ENCODE data around the gene FAM217A.
"Not testable (repeated sequence)": the region's sequence is repeated elsewhere in the genome, so short reads cannot be mapped to it uniquely, and the experiment has no call there.

Gene FAM217A

GRCh38 chr6:4078691-4079471 lies at the start of gene FAM217A:
FAM217A (minus strand) TSS chr6:4079137; CDS start chr6:4077414, 1,723 bp downstream.
- no peak for DNase-seq (ENCODE audit: low read depth)

GRCh38 chr6:4128072-4128471 lies 49.1 kb upstream of the FAM217A start:
- DNase-seq (ENCODE audit: low read depth), result peak; percentile 21

GRCh38 chr6:4125933-4126864 lies 47.3 kb upstream of the FAM217A start:
- peak; percentile 94 for DNase-seq (ENCODE audit: low read depth)

- no peak for DNase-seq (ENCODE audit: low read depth)
Observed at GRCh38 chr6:4125500-4125899, 46.6 kb upstream of the FAM217A start.

GRCh38 chr6:4124351-4124750 lies 45.4 kb upstream of the FAM217A start:
- DNase-seq (ENCODE audit: low read depth), result no peak

GRCh38 chr6:4115741-4116140 lies 36.8 kb upstream of the FAM217A start:
- no peak for DNase-seq (ENCODE audit: low read depth)

- DNase-seq (ENCODE audit: low read depth), result no peak
Observed at GRCh38 chr6:4114123-4114522, 35.2 kb upstream of the FAM217A start.

- DNase-seq (ENCODE audit: low read depth), result no peak
Observed at GRCh38 chr6:4113649-4114048, 34.7 kb upstream of the FAM217A start.

- DNase-seq (ENCODE audit: low read depth), result no peak
Observed at GRCh38 chr6:4112366-4112765, 33.4 kb upstream of the FAM217A start.

GRCh38 chr6:4109363-4109815 lies 30.5 kb upstream of the FAM217A start:
- DNase-seq (ENCODE audit: low read depth), result peak; percentile 81

- DNase-seq (ENCODE audit: low read depth), result no peak
Observed at GRCh38 chr6:4108561-4109093, 29.7 kb upstream of the FAM217A start.

- DNase-seq (ENCODE audit: low read depth), result no peak
Observed at GRCh38 chr6:4107873-4108272, 28.9 kb upstream of the FAM217A start.

GRCh38 chr6:4105980-4106536 lies 27.1 kb upstream of the FAM217A start:
- no peak for DNase-seq (ENCODE audit: low read depth)

- no peak for DNase-seq (ENCODE audit: low read depth)
Observed at GRCh38 chr6:4103929-4104328, 25.0 kb upstream of the FAM217A start.

- no peak for DNase-seq (ENCODE audit: low read depth)
Observed at GRCh38 chr6:4102687-4103244, 23.8 kb upstream of the FAM217A start.

- DNase-seq (ENCODE audit: low read depth), result no peak
Observed at GRCh38 chr6:4101298-4101697, 22.4 kb upstream of the FAM217A start.

- DNase-seq (ENCODE audit: low read depth), result no peak
Observed at GRCh38 chr6:4100655-4101054, 21.7 kb upstream of the FAM217A start.

GRCh38 chr6:4093288-4093687 lies 14.4 kb upstream of the FAM217A start:
- DNase-seq (ENCODE audit: low read depth), result no peak

- DNase-seq (ENCODE audit: low read depth), result no peak
Observed at GRCh38 chr6:4091941-4092340, 13.0 kb upstream of the FAM217A start.

- DNase-seq (ENCODE audit: low read depth), result not testable (repeated sequence)
Observed at GRCh38 chr6:4090043-4090442, 11.1 kb upstream of the FAM217A start.

- no peak for DNase-seq (ENCODE audit: low read depth)
Observed at GRCh38 chr6:4088704-4089103, 9.8 kb upstream of the FAM217A start.

- DNase-seq (ENCODE audit: low read depth), result peak; percentile 44
Observed at GRCh38 chr6:4085332-4085700, 6.4 kb upstream of the FAM217A start.
